Measurements from ENCODE around the gene GALNT7.

DNA sequence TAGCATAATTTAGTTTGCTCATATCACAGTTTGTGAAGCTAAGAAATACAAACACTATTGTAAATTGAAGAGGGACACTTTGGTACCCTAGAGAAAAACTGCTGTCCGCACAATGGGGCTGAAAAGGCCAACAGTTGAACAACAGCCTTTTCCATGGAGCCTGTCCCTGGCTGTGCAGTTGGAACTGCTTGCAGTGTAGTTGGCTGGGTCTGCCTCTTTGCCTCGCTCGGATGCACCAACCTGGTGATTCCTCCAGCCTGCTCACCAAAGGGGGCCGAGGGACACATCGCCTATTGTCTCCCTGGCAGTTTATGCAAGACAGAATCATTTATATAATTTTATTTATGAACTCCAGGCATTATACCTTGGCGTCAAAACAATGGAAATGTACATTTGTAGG is 16.5 kb upstream of the GALNT7 start:
- TF ChIP-seq EZH2 (IDR thresholded peaks at IDR 0.05; ENCODE audit: borderline replicate concordance, low read depth, low read length, severe bottlenecking) = no peak
- TF ChIP-seq, protein P1, sequence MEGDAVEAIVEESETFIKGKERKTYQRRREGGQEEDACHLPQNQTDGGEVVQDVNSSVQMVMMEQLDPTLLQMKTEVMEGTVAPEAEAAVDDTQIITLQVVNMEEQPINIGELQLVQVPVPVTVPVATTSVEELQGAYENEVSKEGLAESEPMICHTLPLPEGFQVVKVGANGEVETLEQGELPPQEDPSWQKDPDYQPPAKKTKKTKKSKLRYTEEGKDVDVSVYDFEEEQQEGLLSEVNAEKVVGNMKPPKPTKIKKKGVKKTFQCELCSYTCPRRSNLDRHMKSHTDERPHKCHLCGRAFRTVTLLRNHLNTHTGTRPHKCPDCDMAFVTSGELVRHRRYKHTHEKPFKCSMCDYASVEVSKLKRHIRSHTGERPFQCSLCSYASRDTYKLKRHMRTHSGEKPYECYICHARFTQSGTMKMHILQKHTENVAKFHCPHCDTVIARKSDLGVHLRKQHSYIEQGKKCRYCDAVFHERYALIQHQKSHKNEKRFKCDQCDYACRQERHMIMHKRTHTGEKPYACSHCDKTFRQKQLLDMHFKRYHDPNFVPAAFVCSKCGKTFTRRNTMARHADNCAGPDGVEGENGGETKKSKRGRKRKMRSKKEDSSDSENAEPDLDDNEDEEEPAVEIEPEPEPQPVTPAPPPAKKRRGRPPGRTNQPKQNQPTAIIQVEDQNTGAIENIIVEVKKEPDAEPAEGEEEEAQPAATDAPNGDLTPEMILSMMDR (IDR thresholded peaks at IDR 0.05; ENCODE audit: extremely low read depth in 1 of 2, insufficient read depth in 1 of 2, low read depth in 1 of 2, low read length in 2 of 2) = no peak
- TF ChIP-seq POLR2AphosphoS5 (IDR thresholded peaks at IDR 0.05; ENCODE audit: insufficient read depth, low read depth, low read length) = no peak
- TF ChIP-seq POLR2A (IDR thresholded peaks at IDR 0.05; ENCODE audit: low read depth, low read length) = no peak
- TF ChIP-seq JUN (IDR thresholded peaks at IDR 0.05; ENCODE audit: borderline replicate concordance, insufficient read depth, insufficient read length, low read depth) = no peak

Measured in endothelial cell of umbilical vein (primary cell).